Measurements from ENCODE around the gene CAMK2D.

- TF ChIP-seq TAF1 (IDR thresholded peaks at IDR 0.05; ENCODE audit: low read depth, low read length) (no peak), POLR2A (IDR thresholded peaks at IDR 0.05; ENCODE audit: low read depth, low read length) (no peak)
These were observed 5.3 kb upstream of the CAMK2D start for GRCh38 chr4:113766882-113767281.
